AG20443 (cell line): Measurements from ENCODE around the gene EEIG1.
A peak's percentile ranks its signal among the peaks of the same experiment; 100 is the strongest.

Experiments
- DNase-seq: peaks from one replicate; pipeline ENCODE4 v3.0.0; 2012; ENCODE audit warnings: low spot score, mixed read lengths

EEIG1 gene

GRCh38 chr9:127959841-127960409 lies 20.9 kb downstream of the EEIG1 start:
- DNase-seq = no peak

- no peak for DNase-seq
These were observed 21.4 kb downstream of the EEIG1 start for GRCh38 chr9:127959398-127959797.

GRCh38 chr9:127958728-127959127 lies 22.1 kb downstream of the EEIG1 start:
- DNase-seq = no peak

- DNase-seq = peak; percentile 56
These were observed 25.3 kb downstream of the EEIG1 start for GRCh38 chr9:127955294-127956015.

GRCh38 chr9:127954831-127955293 lies 25.9 kb downstream of the EEIG1 start:
- no peak for DNase-seq

- DNase-seq = no peak
These were observed 26.9 kb downstream of the EEIG1 start for GRCh38 chr9:127953768-127954505.

GRCh38 chr9:127953154-127953553 lies 27.6 kb downstream of the EEIG1 start:
- DNase-seq = no peak

GRCh38 chr9:127950513-127951289 lies 30.1 kb downstream of the EEIG1 start:
- no peak for DNase-seq

GRCh38 chr9:127949827-127950512 lies 30.8 kb downstream of the EEIG1 start:
- DNase-seq = no peak

GRCh38 chr9:127947841-127948710 lies 32.7 kb downstream of the EEIG1 start:
- DNase-seq = no peak

GRCh38 chr9:127946728-127947127 lies 34.1 kb downstream of the EEIG1 start:
- no peak for DNase-seq

GRCh38 chr9:127945942-127946341 lies 34.8 kb downstream of the EEIG1 start:
- no peak for DNase-seq

- no peak for DNase-seq
These were observed 35.5 kb downstream of the EEIG1 start for GRCh38 chr9:127945338-127945737.

GRCh38 chr9:127944586-127945218 lies 36.1 kb downstream of the EEIG1 start:
- DNase-seq = no peak

GRCh38 chr9:127943731-127944144 lies 37.1 kb downstream of the EEIG1 start:
- DNase-seq = peak; percentile 90

GRCh38 chr9:127943011-127943662 lies 37.7 kb downstream of the EEIG1 start:
- no peak for DNase-seq

- peak; percentile 82 for DNase-seq
These were observed 38.4 kb downstream of the EEIG1 start for GRCh38 chr9:127942216-127943010.

GRCh38 chr9:127941961-127942215 lies 38.9 kb downstream of the EEIG1 start:
- DNase-seq = no peak
